Non-pigmented ciliary epithelial cell (primary cell): ENCODE measurements around the gene ZNF219.

Experiments
- DNase-seq: peaks from one replicate; pipeline ENCODE4 v3.0.0-alpha.2; 2010; ENCODE audit warnings: low read depth

ZNF219 gene

GRCh38 chr14:21068521-21069387, 29.7 kb downstream of the ZNF219 start:
- DNase-seq: no peak

- no peak for DNase-seq
Observed at GRCh38 chr14:21066882-21067502, 31.5 kb downstream of the ZNF219 start.

GRCh38 chr14:21063479-21063878, 35.0 kb downstream of the ZNF219 start:
- no peak for DNase-seq

DNA sequence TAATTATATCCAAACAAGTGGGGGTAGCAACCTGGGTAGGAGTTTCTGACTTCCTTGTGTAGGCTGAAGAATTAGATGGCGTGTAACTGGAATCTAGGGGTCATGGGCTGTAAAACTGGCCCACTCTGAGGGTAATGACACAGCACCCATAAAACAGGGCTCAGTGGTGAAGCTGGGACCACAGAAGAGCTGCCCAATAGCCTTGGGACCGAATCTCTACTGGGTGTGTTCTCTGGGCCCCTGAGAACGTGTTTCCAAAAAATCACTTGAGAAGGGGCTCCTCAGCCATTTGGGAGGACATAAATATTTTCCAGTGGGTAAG, 37.1 kb downstream of the ZNF219 start:
- no peak for DNase-seq

GRCh38 chr14:21060614-21061346, 37.7 kb downstream of the ZNF219 start:
- DNase-seq: no peak

- DNase-seq: no peak
Observed at GRCh38 chr14:21059842-21060613, 38.4 kb downstream of the ZNF219 start.

GRCh38 chr14:21058903-21059302, 39.6 kb downstream of the ZNF219 start:
- no peak for DNase-seq

DNA sequence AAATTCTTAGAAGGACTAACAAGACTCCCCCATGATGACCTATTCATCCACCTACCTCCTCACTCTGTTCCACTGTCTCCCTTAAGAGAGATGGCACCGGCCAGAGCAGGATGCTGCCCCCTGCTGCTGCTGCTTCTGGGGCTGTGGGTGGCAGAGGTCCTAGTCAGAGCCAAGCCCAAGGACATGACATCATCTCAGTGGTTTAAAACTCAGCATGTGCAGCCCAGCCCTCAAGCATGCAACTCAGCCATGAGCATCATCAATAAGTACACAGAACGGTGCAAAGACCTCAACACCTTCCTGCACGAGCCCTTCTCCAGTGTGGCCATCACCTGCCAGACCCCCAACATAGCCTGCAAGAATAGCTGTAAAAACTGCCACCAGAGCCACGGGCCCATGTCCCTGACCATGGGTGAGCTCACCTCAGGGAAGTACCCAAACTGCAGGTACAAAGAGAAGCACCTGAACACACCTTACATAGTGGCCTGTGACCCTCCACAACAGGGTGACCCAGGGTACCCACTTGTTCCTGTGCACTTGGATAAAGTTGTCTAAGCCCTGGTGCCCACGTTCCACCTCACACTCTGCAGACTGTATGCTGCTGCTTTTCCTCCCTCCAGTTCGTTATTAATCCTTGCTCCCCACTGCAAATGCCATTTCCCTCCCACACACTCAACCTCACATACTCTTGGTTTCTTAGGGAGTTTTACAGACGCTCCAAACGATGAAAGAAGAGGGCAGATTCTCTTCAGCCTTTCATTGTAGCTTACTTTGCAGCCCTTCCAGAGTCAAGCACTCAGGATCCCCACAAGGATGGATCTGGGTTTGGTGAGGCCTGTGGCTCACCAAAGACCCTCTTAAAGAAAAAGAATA, 40.4 kb downstream of the ZNF219 start, which contains the start of gene RNASE8:
TSS of gene RNASE8 (plus strand) at position 20 of the 873 bp plus-strand sequence. CDS start at position 91, 71 bp downstream.
- no peak for DNase-seq

DNA sequence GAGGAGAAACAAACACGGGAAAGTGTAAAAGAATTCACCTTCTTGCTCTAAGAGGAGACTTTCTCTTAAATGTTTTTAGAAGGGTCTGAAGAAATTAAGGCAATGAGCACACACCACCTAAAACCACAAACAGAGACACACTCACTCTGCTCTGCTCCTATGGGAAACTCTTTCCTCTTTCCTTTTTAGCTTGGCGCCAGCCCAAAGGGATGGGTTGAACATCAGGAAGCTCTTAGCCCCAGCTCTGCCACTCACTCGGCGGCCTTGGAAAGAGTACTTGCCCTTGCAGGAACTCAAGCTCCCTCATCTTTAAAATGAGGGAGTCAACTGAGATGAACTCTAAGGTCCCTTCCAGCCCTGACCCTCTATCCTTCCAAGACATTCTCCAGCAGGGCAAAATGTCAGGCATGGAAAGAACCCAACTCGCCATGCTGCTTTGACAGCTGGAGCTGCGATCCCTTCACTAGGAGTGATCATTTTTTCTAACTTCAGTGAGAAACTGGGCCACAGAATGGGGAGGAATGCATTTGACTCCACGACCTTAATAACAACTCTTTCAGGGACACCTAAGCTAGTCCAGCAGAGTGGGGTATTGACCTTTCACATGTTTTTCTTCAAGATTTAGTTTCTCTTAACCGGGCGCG, 41.8 kb downstream of the ZNF219 start:
- DNase-seq: no peak

- no peak for DNase-seq
Observed at GRCh38 chr14:21055432-21056117, 42.9 kb downstream of the ZNF219 start.

GRCh38 chr14:21054768-21055145, 43.7 kb downstream of the ZNF219 start:
- DNase-seq: no peak

- DNase-seq: no peak
Observed at GRCh38 chr14:21054123-21054767, 44.2 kb downstream of the ZNF219 start.

GRCh38 chr14:21053184-21054122, 45.0 kb downstream of the ZNF219 start:
- DNase-seq: no peak

GRCh38 chr14:21050597-21050996, 47.9 kb downstream of the ZNF219 start:
- no peak for DNase-seq

DNA sequence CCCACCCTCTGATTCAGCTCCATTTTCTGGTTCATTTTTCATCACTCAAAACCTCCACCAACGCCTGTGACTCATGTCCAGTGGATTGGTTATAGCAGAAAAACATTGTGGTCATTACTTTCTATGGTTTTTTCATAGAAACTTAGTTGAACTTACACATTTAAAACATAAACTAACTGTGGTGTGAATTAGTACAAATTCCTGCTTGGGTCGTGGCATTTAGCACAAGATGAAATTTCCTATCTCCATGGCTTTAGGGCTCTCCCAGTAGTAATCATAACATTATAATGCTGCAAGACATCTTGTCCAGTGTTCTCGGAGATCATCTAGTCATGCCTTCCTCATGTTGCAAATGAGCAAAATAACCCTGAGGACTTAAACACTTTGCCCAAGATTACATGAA, 49.2 kb downstream of the ZNF219 start:
- no peak for DNase-seq

DNA sequence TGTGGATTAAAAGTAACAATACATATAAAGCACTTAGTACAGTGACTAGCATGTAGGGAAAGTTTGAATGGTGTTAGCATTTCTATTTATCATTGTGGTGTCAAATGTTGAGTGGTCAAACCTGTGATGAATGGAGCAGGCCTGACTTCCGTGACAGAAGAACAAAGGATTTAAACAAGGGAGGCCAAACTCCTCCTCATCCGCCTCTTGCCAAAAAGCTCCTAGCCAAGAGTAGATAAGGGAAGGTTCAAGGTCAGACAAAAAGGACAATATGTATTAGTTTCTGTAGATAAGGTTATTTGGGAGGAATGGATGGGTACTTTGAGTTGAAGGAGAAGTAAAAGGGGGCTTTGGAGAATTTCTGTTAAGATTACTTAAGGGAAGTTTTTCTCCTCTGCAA, 49.8 kb downstream of the ZNF219 start:
- DNase-seq: no peak

- no peak for DNase-seq
Observed at GRCh38 chr14:21047378-21047781, 51.1 kb downstream of the ZNF219 start.

DNA sequence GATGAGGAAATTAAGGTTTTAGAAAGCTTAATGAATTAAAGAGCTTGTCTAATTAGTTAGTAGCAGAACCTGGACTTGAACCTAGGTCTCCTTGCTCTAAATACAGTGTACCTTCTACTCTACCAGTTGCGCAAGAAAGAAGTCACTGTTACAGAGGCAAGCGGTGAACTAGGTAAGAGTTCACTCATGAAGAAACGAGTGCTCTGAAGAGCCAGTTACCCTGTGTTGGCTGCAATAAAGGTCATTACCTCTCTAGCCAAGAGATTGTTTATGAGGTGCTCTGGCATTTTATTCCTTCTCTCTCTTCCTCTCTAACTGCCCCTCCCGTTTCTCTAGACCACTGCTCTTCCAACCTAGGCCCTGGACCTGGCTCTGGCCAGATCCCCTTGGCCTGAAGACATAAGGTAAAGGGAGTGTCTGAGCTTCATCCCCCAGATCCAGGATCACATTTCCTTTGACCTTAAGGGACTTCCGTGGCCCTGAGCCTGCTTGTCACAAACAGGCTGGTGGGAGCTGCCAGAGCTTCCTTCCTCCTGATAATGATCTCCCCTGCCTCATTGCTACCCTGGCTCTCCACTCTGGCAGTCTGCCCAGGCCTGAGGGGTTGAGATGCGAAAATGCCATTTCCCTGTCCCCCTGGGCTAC, 54.4 kb downstream of the ZNF219 start:
- DNase-seq: no peak
